GM18951 (cell line): ENCODE results near the gene SIAE.

ENCODE experiments used
- POLR2A ChIP-seq: IDR thresholded peaks from 4 replicates; pipeline ENCODE4 v1.6.1; 2011; ENCODE audit warnings: mild to moderate bottlenecking; ENCODE audit not compliant: insufficient read length, insufficient read depth; ENCODE audit errors: extremely low read depth
- in situ Hi-C: fragments of 300-500 bp; cut with MboI; formaldehyde crosslinking; loops from one replicate; pipeline ENCODE4 v1.12.0; 2022; ENCODE audit warnings: low sequenced_read_pairs, mixed read lengths, inconsistent platforms; ENCODE audit not compliant: unreplicated experiment

The SIAE gene

DNA sequence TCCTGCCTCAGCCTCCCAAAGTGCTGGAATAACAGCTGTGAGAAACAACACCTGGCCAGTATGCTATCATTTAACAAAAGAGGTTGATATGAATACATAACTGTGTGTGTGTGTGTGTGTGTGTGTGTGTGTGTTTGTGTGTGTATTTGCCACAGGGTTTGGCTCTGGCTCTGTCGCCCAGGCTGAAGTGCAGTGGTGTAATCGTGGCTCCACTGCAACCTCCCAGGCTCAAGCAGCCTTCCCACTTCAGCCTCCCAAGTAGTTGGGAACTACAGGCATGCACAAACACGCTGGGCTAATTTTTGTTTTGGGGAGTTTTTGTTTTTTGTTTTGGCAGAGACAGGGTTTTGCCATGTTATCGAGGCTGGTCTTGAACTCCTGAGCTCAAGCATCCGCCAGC is 4.9 kb upstream of the SIAE start:
- TF ChIP-seq POLR2A: no peak
- in situ Hi-C loops: loop anchor here (10.0 kb wide), 1 partner anchor 86 kb away; the partner anchor contains the start of gene ESAM

DNA sequence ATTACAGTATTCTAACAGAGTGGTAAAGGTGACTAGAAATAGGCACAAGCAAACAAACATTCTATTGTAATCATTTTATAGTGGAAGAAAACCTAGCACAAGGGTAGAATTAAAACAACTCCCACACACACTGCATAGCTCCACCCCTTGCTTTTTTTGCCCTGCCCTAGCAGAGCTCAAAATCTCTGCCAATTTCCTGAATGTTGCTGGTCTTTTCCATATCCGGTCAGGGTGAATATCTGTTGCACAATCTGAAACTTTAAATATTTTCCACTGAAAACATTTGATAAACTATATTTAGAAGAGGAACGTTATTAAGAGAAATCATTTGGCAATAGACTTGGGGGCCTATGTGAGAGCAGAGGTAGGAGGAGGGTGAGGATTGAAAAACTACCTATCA is 2.8 kb upstream of the SIAE start:
- TF ChIP-seq POLR2A: no peak
- in situ Hi-C loops: loop anchor here (10.0 kb wide), 1 partner anchor 88 kb away; the partner anchor contains the start of gene ESAM

DNA sequence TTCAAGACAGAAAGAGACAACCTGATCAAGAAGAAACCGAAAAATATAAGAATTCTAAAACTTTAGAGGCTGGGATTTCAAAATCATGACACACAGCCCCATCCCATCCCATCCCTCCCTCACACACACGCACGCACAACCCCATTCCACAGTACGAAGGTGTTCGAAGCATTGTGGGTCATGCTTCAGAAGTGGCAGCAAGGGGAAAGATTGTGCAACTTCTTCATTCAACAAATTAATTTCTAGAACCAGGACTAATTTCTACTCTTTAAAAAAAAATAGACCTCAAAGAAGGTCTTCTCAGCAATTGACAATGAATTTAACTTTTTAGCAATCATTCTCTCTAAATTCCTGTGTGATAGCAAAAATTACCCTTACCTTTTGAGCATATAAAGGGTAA is 1.0 kb upstream of the SIAE start:
- in situ Hi-C loops: loop anchor here (10.0 kb wide), 1 partner anchor 90 kb away; the partner anchor contains the start of gene ESAM
- TF ChIP-seq POLR2A: no peak

DNA sequence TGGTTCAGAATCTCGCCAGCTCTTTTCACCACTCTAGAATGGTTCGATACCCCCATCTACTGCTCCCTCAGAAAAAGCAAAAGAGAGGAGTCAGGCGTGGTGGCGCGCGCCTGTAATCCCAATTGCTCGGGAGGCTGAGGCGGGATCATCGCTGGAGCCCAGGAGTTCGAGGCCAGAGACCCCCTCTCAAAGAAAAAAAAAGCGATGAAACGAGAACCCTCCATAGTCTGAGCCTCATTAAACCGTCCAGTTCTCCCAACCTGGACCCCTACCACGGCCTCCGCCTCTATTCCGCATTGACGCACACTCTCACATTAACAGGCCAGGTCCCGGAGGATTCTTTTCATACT is 604 bp upstream of the SIAE start:
- in situ Hi-C loops: loop anchor here (10.0 kb wide), 1 partner anchor 91 kb away; the partner anchor contains the start of gene ESAM
- no peak for TF ChIP-seq POLR2A

DNA sequence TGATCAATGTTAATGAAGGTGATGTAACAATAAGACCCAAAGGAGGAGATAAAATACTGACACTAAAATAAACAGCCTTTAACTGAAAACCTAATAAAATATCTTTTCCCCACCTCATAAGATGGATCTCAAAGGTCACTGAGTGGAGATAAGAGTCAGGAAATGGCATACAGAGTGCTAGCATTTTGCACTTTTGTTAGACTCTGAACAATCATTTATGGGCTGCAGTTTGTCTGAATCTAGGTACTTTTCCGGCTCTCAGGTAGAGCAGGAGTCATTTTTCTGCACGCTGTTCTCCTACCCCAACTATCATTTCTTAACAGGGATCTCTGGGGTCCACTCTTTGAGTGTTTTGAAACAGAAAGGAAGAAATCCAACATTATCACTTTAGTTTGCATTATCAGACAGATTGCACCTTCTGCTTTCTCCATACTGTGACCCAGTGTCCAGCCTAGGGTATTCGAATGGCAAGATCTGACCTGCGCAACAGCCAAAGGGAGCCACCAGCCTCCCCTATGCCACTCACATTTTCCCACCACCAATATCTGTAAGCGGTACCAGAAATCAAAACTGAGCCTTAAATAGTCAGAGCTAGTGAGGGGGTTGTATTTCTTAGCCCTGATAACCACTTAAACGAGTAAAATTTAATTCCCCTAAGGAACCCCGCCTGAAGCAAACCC is 863 bp downstream of the SIAE start:
- in situ Hi-C loops: loop anchor here (10.0 kb wide), 1 partner anchor 92 kb away; the partner anchor contains the start of gene ESAM
- no peak for TF ChIP-seq POLR2A

DNA sequence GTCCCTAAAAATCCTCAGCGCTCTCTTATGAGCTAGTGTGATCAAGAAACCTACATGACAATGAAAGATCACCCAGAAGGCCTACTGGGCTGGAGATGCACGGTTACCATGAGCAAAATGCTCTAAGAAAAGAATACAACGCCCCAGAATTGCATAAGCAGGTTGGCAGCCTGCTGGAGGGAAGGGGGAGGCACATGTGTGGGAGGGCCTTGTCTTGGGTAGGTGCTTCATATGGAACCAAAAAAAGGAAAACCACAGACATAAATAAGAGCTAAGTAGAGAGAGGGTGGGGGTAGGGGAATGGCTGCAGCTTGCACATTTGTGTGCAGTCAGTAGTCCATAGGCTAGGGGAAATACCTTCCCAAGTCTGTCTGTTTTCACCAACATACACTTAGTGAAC is 2.8 kb downstream of the SIAE start:
- TF ChIP-seq POLR2A: no peak
- in situ Hi-C loops: loop anchor here (10.0 kb wide), 1 partner anchor 94 kb away; the partner anchor contains the start of gene ESAM

DNA sequence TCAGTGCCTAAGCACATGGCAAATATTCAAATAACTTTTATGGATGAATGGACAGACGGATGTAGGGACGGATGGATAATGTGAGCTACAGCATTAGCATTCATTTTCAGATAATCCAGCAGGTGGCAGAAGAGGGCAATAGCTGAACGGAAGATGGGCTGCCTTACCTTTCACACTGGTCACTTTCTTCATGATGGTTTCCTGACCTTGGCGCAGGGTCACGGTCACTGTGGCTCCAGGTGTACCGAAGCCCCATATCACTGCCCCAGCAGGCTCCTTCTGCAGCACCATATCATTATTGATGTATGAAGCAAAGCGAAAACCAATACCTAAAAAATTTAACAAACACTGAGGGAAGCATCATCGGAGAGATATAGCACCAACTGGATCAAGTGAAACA is 4.3 kb downstream of the SIAE start:
- in situ Hi-C loops: loop anchor here (10.0 kb wide), 1 partner anchor 166 kb away; no protein-coding TSS in a partner anchor
- no peak for TF ChIP-seq POLR2A

DNA sequence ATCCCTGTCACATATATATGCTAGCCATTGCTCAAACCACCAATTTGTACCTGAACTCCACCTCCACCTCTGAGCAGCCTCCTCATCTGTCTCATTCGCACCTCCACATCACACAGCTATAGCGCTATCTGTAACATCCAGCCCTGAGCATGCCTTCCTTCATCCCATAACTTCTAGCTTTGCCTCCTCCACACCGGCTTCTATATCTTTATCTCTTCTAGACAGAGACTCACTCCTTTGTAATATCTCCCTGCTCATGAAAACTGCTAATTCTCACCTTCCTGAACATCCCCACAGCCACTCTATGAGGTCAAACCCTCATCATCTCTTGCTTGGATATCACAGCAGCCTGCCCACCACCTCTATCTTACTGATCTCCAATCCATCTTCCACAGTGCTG is 5.9 kb downstream of the SIAE start:
- in situ Hi-C loops: loop anchor here (10.0 kb wide), 1 partner anchor 167 kb away; no protein-coding TSS in a partner anchor

DNA sequence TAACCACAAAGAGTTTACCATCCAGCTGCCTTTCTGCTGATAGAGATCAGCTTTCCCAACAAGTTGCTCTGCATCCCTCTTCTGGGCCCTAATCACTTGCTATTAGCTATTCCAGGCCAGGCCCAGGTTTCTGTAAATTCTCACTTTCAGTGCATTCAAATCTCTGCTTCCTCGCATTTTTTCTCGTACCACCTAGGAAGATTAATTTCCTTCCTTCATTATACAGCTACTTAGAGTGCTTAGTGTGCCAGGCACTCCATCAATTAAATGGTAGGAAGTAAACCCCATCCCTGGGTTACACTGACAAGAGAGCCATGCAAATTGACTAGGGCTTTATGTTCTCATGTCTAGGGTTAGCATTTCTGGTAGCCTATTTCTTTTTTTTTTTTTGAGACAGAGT is 9.7 kb downstream of the SIAE start:
- no peak for TF ChIP-seq POLR2A
- in situ Hi-C loops: loop anchor here (10.0 kb wide), 1 partner anchor 171 kb away; no protein-coding TSS in a partner anchor

More for the DNA sequence above, 5.9 kb downstream of the SIAE start:
- TF ChIP-seq POLR2A: no peak

DNA sequence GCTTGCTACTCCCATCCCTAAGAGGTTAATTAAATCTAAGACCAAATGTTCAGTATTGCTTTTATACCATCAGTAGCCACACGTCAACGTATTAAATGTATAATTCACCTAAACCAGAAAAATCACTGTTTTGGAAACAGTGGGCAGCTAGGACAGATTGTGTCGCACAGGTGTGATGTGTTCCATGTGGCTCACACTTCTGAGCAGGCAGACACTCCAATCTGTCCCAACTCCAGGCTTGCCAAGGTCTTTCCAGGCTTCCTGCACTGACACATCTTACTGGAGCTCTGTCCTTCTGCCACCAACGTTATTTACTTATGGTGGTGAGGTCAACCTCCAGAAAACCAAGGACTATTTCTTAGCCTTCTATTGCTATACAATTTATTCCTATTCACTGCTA is 11.4 kb downstream of the SIAE start:
- in situ Hi-C loops: loop anchor here (10.0 kb wide), 1 partner anchor 173 kb away; no protein-coding TSS in a partner anchor

DNA sequence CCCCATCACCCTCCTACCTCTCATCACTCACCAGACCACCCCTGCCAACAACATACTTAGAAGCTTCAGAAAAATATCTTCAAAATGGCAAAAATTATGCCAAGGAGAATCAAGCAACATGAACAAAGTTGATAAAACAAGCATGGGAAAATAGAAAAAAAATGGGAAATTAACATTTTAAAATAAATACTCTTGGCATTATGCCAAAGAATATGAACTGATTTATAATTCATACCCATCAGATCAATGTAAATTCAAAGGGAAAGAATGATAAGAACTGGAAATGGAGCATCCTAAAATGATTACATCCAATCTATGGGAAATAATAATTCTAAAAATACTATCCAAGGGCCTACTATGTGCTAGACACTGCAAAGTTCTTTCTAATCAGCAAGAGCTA is 12.0 kb downstream of the SIAE start:
- no peak for TF ChIP-seq POLR2A
- in situ Hi-C loops: loop anchor here (10.0 kb wide), 1 partner anchor 173 kb away; no protein-coding TSS in a partner anchor

More for the DNA sequence above, 11.4 kb downstream of the SIAE start:
- TF ChIP-seq POLR2A: no peak

DNA sequence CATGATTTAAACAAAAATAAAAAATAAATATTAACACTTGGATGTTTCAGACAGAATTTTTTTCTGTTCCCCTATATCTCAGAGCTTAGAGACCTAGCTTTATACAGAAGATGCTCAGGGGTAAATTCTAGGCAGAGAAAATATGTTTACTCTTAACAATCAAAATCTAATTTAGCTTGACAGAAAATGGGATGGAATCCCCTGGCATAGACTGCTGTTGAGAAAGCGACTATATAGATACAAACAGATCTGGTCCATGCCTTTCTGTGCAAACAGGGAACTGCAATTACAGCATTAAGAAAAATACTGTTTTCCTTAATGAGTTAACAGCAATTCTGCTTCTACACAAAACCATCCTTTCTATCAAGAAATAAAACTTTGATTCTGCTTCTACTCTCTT is 14.6 kb downstream of the SIAE start:
- in situ Hi-C loops: no loop called here
- TF ChIP-seq POLR2A: no peak

DNA sequence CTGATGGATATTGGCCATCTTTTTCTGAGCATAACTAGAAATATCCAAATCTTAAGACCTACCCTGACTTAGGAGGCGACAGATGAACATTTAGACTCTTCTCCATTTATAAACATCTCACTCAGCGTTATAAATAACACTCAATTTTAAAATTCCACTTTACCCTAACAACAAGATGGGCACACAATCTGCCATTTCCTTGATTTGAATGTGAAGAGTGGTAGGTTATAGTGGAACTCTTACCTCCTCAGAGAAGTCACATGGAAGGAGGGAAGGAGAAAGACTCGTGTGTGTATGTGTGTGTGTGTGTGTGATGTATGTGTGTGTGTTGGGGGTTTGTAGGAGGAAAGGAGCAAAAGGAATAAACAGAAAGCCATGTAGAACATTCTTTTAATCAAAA is 15.0 kb downstream of the SIAE start:
- TF ChIP-seq POLR2A: no peak
- in situ Hi-C loops: no loop called here

DNA sequence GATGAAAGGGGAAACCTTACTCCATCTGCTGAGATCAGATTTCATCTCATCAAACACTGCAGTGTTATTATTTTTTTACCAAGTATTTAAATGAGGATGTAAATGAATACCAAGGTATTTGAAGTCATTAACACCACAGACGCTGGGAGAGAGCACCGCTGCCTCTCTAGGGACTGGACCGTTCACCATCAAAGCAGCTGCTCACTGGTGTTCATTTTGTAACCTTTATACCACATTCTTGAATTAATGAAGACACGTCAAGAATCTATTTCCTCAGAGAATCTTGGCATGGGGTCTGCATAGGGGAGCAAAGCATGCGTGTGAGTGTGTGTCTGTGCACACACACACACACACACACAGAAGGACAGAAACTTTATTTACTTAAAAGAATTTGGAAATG is 15.6 kb downstream of the SIAE start:
- TF ChIP-seq POLR2A: no peak
- in situ Hi-C loops: no loop called here
